Peyer's patch (tissue), 4 donors: ENCODE measurements around the gene LMOD1.

Experiments
- CTCF ChIP-seq, 6 experiments: fragments of 450-650 bp in 4 of 6; fragments of 200-600 bp in 2 of 6; sonication (generic) in 1 of 6; IDR thresholded peaks; one replicate each; pipeline ENCODE4 v1.5.1; 2017 to 2019; ENCODE audit warnings: antibody characterized with exemption in 6 of 6, mild to moderate bottlenecking in 3 of 6, moderate library complexity in 1 of 6
- POLR2A ChIP-seq, 2 donors: fragments of 450-650 bp; IDR thresholded peaks; one replicate each; pipeline ENCODE4 v1.5.1; 2017; ENCODE audit warnings: antibody characterized with exemption in 2 of 2, mild to moderate bottlenecking in 2 of 2, moderate library complexity in 2 of 2

GRCh38 chr1:201982082-201982622, 35.8 kb upstream of the LMOD1 start:
- TF ChIP-seq CTCF (IDR thresholded peaks at IDR 0.05) (no peak), POLR2A (IDR thresholded peaks at IDR 0.05) (no peak)
